ENCODE measurements around the gene DCDC1.

The DCDC1 gene

GRCh38 chr11:30902929-30903328 lies 466.6 kb downstream of the DCDC1 start:
- DNase-seq = no peak

- DNase-seq = no peak
Observed at GRCh38 chr11:30895046-30895445, 474.5 kb downstream of the DCDC1 start.

- no peak for DNase-seq
Observed at GRCh38 chr11:30893318-30893717, 476.2 kb downstream of the DCDC1 start.

- DNase-seq = no peak
Observed at GRCh38 chr11:30889143-30889794, 480.3 kb downstream of the DCDC1 start.

GRCh38 chr11:30879322-30880005 lies 490.1 kb downstream of the DCDC1 start:
- DNase-seq = no peak

GRCh38 chr11:30878400-30878799 lies 491.1 kb downstream of the DCDC1 start:
- no peak for DNase-seq

GRCh38 chr11:30876663-30877396 lies 492.7 kb downstream of the DCDC1 start:
- no peak for DNase-seq

GRCh38 chr11:30876228-30876627 lies 493.3 kb downstream of the DCDC1 start:
- no peak for DNase-seq

- DNase-seq = no peak
Observed at GRCh38 chr11:30875806-30876205, 493.7 kb downstream of the DCDC1 start.

- DNase-seq = no peak
Observed at GRCh38 chr11:30873924-30874610, 495.5 kb downstream of the DCDC1 start.

GRCh38 chr11:30868626-30869081 lies 500.9 kb downstream of the DCDC1 start:
- DNase-seq = no peak

GRCh38 chr11:30863209-30863608 lies 506.3 kb downstream of the DCDC1 start:
- DNase-seq = no peak

GRCh38 chr11:30861531-30861930 lies 508.0 kb downstream of the DCDC1 start:
- DNase-seq = no peak

GRCh38 chr11:30861064-30861463 lies 508.5 kb downstream of the DCDC1 start:
- DNase-seq = no peak

GRCh38 chr11:30860146-30860545 lies 509.4 kb downstream of the DCDC1 start:
- no peak for DNase-seq

- no peak for DNase-seq
Observed at GRCh38 chr11:30859669-30860068, 509.9 kb downstream of the DCDC1 start.

- DNase-seq = no peak
Observed at GRCh38 chr11:30855383-30856006, 514.0 kb downstream of the DCDC1 start.

GRCh38 chr11:30853439-30853838 lies 516.1 kb downstream of the DCDC1 start:
- no peak for DNase-seq

- DNase-seq = no peak
Observed at GRCh38 chr11:30852645-30853044, 516.9 kb downstream of the DCDC1 start.

- no peak for DNase-seq
Observed at GRCh38 chr11:30852091-30852490, 517.4 kb downstream of the DCDC1 start.

GRCh38 chr11:30837252-30837651 lies 532.3 kb downstream of the DCDC1 start:
- no peak for DNase-seq

GRCh38 chr11:30832831-30833230 lies 536.7 kb downstream of the DCDC1 start:
- no peak for DNase-seq

GRCh38 chr11:30830681-30831080 lies 538.9 kb downstream of the DCDC1 start:
- no peak for DNase-seq

Data from NCI-H1417 treated with DMSO at 0.1 percent for 48 hours (cell line).